AG08396 (cell line): Measurements from ENCODE around the gene NRXN3.

Source experiments
- DNase-seq: peaks from one replicate; pipeline ENCODE4 v3.0.0; 2012; ENCODE audit warnings: low spot score, mixed read lengths

NRXN3 gene

GRCh38 chr14:78586681-78587080, 416.5 kb downstream of the NRXN3 start:
- no peak for DNase-seq

GRCh38 chr14:78588906-78589305, 418.7 kb downstream of the NRXN3 start:
- no peak for DNase-seq

- no peak for DNase-seq
These were observed 422.5 kb downstream of the NRXN3 start for GRCh38 chr14:78592616-78593219.

GRCh38 chr14:78593949-78594348, 423.8 kb downstream of the NRXN3 start:
- DNase-seq, result no peak

- no peak for DNase-seq
These were observed 425.6 kb downstream of the NRXN3 start for GRCh38 chr14:78595797-78596196.

- DNase-seq, result peak; percentile 74
These were observed 428.1 kb downstream of the NRXN3 start for GRCh38 chr14:78598046-78598920.

GRCh38 chr14:78605025-78605762, 435.0 kb downstream of the NRXN3 start:
- DNase-seq, result no peak

- peak; percentile 45 for DNase-seq
These were observed 435.8 kb downstream of the NRXN3 start for GRCh38 chr14:78605897-78606500.

- no peak for DNase-seq
These were observed 439.0 kb downstream of the NRXN3 start for GRCh38 chr14:78608998-78609787.

- no peak for DNase-seq
These were observed 440.8 kb downstream of the NRXN3 start for GRCh38 chr14:78610994-78611393.

GRCh38 chr14:78611796-78612571, 441.8 kb downstream of the NRXN3 start:
- no peak for DNase-seq

GRCh38 chr14:78612666-78613065, 442.5 kb downstream of the NRXN3 start:
- DNase-seq, result no peak

- no peak for DNase-seq
These were observed 444.4 kb downstream of the NRXN3 start for GRCh38 chr14:78614593-78614992.

- no peak for DNase-seq
These were observed 447.6 kb downstream of the NRXN3 start for GRCh38 chr14:78617735-78618134.

- no peak for DNase-seq
These were observed 448.2 kb downstream of the NRXN3 start for GRCh38 chr14:78618368-78618767.

- no peak for DNase-seq
These were observed 456.9 kb downstream of the NRXN3 start for GRCh38 chr14:78627114-78627513.

- no peak for DNase-seq
These were observed 461.4 kb downstream of the NRXN3 start for GRCh38 chr14:78631551-78631950.

GRCh38 chr14:78633752-78634151, 463.6 kb downstream of the NRXN3 start:
- DNase-seq, result no peak

- DNase-seq, result no peak
These were observed 467.3 kb downstream of the NRXN3 start for GRCh38 chr14:78637489-78637888.

GRCh38 chr14:78637908-78638475, 467.8 kb downstream of the NRXN3 start:
- no peak for DNase-seq
